ENCODE measurements around the gene GUCY1A1. TPM values are rescaled to one million over a fixed set of nuclear protein-coding genes. Genes with fewer than 3 reads are reported as not detected.

The GUCY1A1 gene
- total RNA-seq, 1 experiment from 2014 or later = 0.17 TPM

- no peaks in the 10 kb centered on the region for H3K9me3 ChIP-seq (ENCODE audit: insufficient read depth, low read depth)
- intact Hi-C loops (cut with micrococcal nuclease; ENCODE audit: unreplicated experiment) = no loop called here
- TF ChIP-seq EZH2 (IDR thresholded peaks at IDR 0.05; ENCODE audit: low read depth) (no peak), CTCF (conservative IDR thresholded peaks at IDR 0.05) (no peak)
- no peaks in the 10 kb centered on the region for H3K9me2 ChIP-seq (ENCODE audit: insufficient read depth)
- H2AFZ ChIP-seq = no peak overlapping the region
- BruUV-seq (replicated peaks) = no TSS peak
- H3K4me1 ChIP-seq (replicated peaks; ENCODE audit: insufficient read depth) = no peaks in the 10 kb centered on the region
- DNase-seq = no peak
- POLR2A ChIA-PET (ENCODE audit: unreplicated experiment) = no interaction called here
- no peaks in the 10 kb centered on the region for H3F3A ChIP-seq (ENCODE audit: insufficient read depth, low read depth)
- no peaks in the 10 kb centered on the region for H3K36me3 ChIP-seq (ENCODE audit: low read depth)
- H3K27ac ChIP-seq = no peak overlapping the region
- no peak overlapping the region for H3K4me2 ChIP-seq
- H3K79me2 ChIP-seq (ENCODE audit: low read depth) = no peaks in the 10 kb centered on the region
- H4K20me1 ChIP-seq (ENCODE audit: insufficient read depth) = no peaks in the 10 kb centered on the region
- H3K27me3 ChIP-seq (ENCODE audit: insufficient read depth, low read depth) = no peaks in the 10 kb centered on the region
- H3K4me3 ChIP-seq = no peak overlapping the region
- CTCF ChIA-PET = no interaction called here
Measured at GRCh38 chr4:155626561-155626960, 40.1 kb upstream of the GUCY1A1 start.

GRCh38 chr4:155629183-155629825 is 37.3 kb upstream of the GUCY1A1 start:
- TF ChIP-seq EZH2 (IDR thresholded peaks at IDR 0.05; ENCODE audit: low read depth) (no peak), CTCF (conservative IDR thresholded peaks at IDR 0.05) (no peak)
- no peak overlapping the region for H2AFZ ChIP-seq
- DNase-seq = no peak
- no TSS peak for BruUV-seq (replicated peaks)
- no peaks in the 10 kb centered on the region for H3K9me3 ChIP-seq (ENCODE audit: insufficient read depth, low read depth)
- H3K4me1 ChIP-seq (replicated peaks; ENCODE audit: insufficient read depth) = no peaks in the 10 kb centered on the region
- POLR2A ChIA-PET (ENCODE audit: unreplicated experiment) = no interaction called here
- no peaks in the 10 kb centered on the region for H3K36me3 ChIP-seq (ENCODE audit: low read depth)
- H3K27ac ChIP-seq = no peak overlapping the region
- H3K4me3 ChIP-seq = no peak overlapping the region
- CTCF ChIA-PET = no interaction called here
- no peak overlapping the region for H3K4me2 ChIP-seq
- no peaks in the 10 kb centered on the region for H4K20me1 ChIP-seq (ENCODE audit: insufficient read depth)
- H3K9me2 ChIP-seq (ENCODE audit: insufficient read depth) = no peaks in the 10 kb centered on the region
- intact Hi-C loops (cut with micrococcal nuclease; ENCODE audit: unreplicated experiment) = loop anchor here (2.0 kb wide), 1 partner anchor 73 kb away; no protein-coding TSS in a partner anchor
- no peaks in the 10 kb centered on the region for H3K79me2 ChIP-seq (ENCODE audit: low read depth)
- no peaks in the 10 kb centered on the region for H3K27me3 ChIP-seq (ENCODE audit: insufficient read depth, low read depth)
- H3F3A ChIP-seq (ENCODE audit: insufficient read depth, low read depth) = no peaks in the 10 kb centered on the region

- Histone ChIP-seq H3F3A (ENCODE audit: insufficient read depth, low read depth) (no peaks in the 10 kb centered on the region), H2AFZ (no peak overlapping the region), H3K36me3 (ENCODE audit: low read depth) (no peaks in the 10 kb centered on the region), H3K4me1 (replicated peaks; ENCODE audit: insufficient read depth) (no peaks in the 10 kb centered on the region), H3K4me3 (no peak overlapping the region), H3K27ac (no peak overlapping the region), H3K79me2 (ENCODE audit: low read depth) (no peaks in the 10 kb centered on the region), H4K20me1 (ENCODE audit: insufficient read depth) (no peaks in the 10 kb centered on the region), H3K27me3 (ENCODE audit: insufficient read depth, low read depth) (no peaks in the 10 kb centered on the region), H3K9me2 (ENCODE audit: insufficient read depth) (no peaks in the 10 kb centered on the region), H3K9me3 (ENCODE audit: insufficient read depth, low read depth) (no peaks in the 10 kb centered on the region), H3K4me2 (no peak overlapping the region)
- no peak for DNase-seq
- ChIA-PET POLR2A (ENCODE audit: unreplicated experiment) (no interaction called here), CTCF (no interaction called here)
- no TSS peak for BruUV-seq (replicated peaks)
- TF ChIP-seq CTCF (conservative IDR thresholded peaks at IDR 0.05) = no peak
- no peak for TF ChIP-seq EZH2 (IDR thresholded peaks at IDR 0.05; ENCODE audit: low read depth)
- intact Hi-C loops (cut with micrococcal nuclease; ENCODE audit: unreplicated experiment) = loop anchor here (2.0 kb wide), 1 partner anchor 73 kb away; no protein-coding TSS in a partner anchor
Measured at GRCh38 chr4:155629956-155630355, 36.7 kb upstream of the GUCY1A1 start.
